ENCODE measurements around the gene SLC44A5.
"Not testable (repeated sequence)": the region's sequence is repeated elsewhere in the genome, so short reads cannot be mapped to it uniquely, and the experiment has no call there.

Gene SLC44A5

GRCh38 chr1:75611014-75611413 lies at the start of gene SLC44A5:
TSS of gene SLC44A5 (minus strand) at chr1:75611114. CDS start at chr1:75541447, 69,667 bp downstream.
- DNase-seq, result no peak

DNA sequence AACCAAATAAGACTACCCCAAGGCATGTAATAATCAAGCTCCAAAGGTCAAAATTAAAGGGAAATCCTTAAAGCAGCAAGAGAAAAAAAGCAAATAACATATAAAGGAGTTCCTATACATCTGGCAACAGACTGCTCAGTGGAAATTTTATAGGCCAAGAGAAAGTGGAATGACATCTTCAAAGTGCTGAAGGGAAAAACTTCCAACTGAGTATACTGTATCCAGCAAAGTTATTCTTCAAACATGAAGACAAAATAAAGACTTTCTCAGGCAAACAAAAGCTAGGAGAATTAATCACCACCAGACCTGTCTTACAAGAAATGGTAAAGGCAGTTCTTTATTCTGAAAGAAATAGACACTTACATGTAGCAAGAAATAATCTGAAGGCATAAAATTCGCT lies 45.0 kb upstream of the SLC44A5 start:
- no peak for DNase-seq

DNA sequence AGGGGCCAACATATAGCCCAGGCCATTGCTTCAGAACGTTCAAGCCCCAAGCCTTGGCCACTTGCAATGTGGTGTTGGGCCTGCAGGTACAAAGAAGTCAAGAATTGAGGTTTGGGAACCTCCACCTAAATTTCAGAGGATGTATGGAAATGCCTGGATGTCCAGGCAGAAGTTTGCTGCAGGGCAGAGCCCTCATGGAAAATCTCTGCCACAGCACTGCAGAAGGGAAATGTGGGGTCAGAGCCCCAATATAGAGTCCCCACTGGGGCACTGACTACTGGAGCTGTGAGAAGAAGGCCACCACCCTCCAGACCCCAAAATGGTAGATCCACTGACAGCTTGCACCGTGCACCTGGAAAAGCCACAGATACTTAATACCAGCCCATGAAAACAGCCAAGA lies 36.3 kb upstream of the SLC44A5 start:
- not testable (repeated sequence) for DNase-seq

- DNase-seq, result not testable (repeated sequence)
Measured at GRCh38 chr1:75645153-75645552, 34.2 kb upstream of the SLC44A5 start.

GRCh38 chr1:75643460-75643859 lies 32.5 kb upstream of the SLC44A5 start:
- DNase-seq, result no peak

DNA sequence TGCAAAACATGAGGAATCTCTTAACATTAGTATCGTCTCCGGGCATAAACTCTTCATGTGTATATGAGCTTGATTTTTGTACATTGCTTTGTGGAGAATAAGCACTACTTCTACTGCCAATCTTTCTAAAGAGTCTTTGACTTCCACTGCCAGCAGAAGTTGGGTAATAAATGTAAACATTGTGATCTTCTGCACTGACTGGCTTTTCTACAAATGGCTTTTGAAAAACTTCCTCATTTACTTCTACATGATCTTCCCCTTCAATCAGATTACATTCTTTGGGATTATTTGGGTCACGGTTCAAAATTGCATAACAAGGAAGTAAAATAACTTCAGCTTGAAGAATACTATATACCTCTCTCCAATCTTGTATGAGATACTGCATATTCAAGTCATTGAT lies 30.4 kb upstream of the SLC44A5 start:
- DNase-seq, result no peak

GRCh38 chr1:75640137-75640536 lies 29.2 kb upstream of the SLC44A5 start:
- no peak for DNase-seq

DNA sequence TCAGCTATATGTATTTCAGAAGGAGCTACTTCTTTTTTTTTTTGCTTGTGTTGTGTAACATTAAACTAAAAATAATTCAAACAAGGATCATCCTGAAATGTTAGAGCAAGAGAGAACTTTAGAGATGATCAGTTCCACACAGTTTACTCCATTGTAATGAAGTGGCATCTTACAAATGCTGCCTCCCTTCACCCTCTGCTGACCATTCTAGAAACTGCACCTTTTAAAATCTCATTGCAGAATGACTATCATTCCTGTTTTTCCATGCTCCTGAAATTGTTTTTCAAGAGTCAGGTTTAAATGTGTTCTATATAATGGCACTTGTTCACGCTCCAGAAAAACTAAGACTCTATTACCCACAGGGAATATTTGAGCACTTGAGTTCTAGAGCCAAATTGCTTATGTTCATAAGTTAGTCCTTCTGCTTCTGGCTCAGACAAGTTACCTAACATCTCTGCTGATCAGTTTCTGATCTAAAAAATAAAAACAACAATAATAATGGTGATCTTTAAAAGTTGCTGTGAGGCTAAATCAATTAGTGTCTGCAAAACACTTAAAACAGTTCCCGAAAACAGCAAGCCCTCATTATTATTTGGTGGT lies 21.5 kb upstream of the SLC44A5 start:
- DNase-seq, result no peak

DNA sequence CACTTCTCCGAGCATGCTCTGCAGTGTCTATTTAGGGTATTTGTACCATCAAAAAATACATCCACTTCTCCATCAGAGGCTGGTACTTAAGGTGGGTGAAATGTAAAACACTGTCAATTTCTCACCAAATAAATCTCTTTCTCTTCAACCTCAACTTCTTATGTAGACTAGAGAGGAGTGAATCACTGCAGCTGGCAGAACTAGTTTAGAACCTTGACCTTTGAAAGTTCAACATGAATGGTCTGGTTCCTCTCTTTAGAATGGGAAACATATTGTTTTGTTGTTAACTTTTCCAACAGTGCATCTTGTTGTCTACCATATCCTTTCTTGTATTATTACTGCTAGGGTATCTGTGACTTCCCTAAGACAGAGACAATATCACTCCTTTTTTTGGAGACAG lies 20.1 kb upstream of the SLC44A5 start:
- DNase-seq, result no peak

DNA sequence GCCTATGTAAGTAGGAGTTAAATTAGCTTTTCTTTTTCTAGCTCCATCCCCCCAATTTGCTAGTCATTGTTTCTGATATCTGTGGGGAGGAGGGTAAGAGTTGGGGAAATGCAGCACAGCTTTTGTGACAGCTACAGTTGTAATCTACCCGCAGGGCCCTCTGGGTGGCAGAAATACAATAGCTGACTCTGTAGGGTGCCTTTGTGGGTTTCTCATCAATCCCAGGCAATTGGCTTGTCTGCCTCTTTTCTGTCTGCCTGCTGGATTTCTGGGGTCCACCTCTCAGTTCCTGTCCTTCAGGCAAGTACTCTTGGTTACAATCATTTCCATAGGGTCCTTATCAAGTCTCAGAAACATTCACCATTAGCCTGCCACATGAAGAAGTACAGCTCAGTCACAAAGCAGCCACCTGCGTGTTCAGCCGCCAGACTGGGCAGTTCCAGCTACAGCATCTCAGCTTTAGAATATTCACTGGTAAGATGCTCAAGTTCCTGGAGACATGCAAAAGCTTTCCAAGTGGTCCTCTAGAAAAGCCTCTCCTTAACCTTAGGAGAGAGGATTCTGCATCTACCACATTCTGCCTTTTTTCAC lies 19.2 kb upstream of the SLC44A5 start:
- no peak for DNase-seq

- DNase-seq, result no peak
Measured at GRCh38 chr1:75625795-75626194, 14.9 kb upstream of the SLC44A5 start.

DNA sequence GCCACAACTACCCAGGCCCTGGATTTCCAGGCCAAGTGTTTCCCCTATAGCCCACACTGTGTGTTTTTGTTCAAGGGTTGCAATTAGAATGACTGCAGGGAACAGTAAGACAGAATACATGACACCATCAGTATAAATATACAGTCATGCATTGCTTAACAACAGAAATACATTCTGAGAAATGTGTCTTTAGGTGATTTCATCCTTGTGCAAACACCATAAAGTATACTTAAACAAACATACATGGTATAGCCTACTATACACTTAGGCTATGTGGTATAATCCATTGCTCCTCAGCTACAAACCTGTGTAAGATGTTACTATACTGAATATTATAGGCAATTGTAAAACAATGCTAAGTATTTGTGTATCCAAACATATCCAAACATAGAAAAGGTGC lies 7.5 kb upstream of the SLC44A5 start:
- no peak for DNase-seq

- DNase-seq, result no peak
Measured at GRCh38 chr1:75616436-75617433, 5.8 kb upstream of the SLC44A5 start.

- DNase-seq, result no peak
Measured at GRCh38 chr1:75615613-75616435, 4.9 kb upstream of the SLC44A5 start.

DNA sequence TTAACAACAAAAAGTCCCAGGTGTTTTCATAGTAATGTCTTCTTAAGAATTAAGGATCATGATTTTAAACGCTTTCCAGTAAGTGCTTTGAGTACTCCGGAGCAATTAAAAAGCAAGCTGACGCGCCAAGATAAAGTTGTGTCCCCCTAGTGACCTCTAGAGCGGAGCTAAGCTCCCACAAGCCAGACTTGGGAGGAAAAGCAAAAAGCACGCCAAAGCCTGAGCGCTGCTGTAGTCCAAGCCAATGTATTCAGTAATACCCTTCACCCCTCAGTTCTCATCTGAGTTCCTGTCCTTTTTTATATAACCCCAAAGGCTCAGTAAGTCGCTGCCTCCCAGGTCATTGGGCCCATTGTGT lies 3.5 kb upstream of the SLC44A5 start:
- DNase-seq, result no peak

GRCh38 chr1:75613916-75614315 lies 3.0 kb upstream of the SLC44A5 start:
- DNase-seq, result no peak

- no peak for DNase-seq
Measured at GRCh38 chr1:75612976-75613375, 2.1 kb upstream of the SLC44A5 start.

DNA sequence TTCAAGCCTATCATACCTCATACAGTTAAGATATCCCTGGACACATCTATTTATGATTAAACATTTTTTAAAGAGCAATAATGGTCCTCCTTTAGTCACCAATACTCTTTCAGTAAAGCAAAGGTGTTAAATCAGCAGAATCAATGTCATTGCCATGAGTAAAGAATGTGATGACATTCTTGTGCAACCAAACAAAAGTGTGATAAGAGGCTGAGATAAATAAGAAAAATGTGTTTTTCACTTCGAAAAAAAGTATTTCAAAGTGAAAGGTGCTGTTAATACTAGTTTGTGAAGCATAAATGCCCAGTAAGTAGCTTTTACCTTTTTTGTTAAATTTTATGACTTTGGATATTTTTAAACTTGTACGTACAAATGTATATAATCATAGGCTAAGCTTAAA lies 8.4 kb downstream of the SLC44A5 start:
- DNase-seq, result no peak

- DNase-seq, result no peak
Measured at GRCh38 chr1:75600781-75601180, 10.1 kb downstream of the SLC44A5 start.

DNA sequence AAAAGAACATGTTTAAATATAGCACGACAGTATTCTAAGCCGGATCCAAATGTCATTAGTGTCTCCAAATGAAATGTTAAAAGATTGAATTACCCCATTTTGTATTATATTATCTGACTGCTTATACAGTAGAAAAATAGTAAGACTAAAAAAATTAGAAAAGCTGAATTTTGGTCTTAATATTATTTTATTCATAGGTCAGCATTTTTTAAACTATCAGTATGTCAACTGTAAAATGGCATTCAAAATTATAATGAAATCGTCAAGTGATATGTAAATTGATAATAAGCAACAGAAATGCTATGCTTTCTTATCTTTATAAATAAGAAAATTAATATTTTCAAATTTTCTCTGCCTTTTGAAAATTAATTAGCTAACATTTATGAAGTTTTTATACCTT lies 16.6 kb downstream of the SLC44A5 start:
- no peak for DNase-seq

DNA sequence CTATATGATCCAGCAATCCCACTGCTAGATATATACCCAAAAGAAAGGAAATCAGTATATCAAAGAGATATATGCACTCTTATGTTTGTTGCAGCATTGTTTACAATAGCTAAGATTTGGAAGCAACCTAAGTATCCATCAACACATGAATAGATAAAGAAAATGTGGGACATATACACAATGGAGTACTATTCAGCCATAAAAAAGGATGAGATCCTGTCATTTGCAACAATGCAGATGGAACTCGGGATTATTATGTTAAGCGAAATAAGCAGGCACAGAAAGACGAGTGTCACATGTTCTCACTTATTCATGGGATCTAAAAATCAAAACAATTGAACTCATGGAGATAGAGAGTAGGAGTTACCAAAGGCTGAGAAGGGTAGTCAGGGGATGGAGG lies 17.5 kb downstream of the SLC44A5 start:
- not testable (repeated sequence) for DNase-seq

- no peak for DNase-seq
Measured at GRCh38 chr1:75589637-75590036, 21.3 kb downstream of the SLC44A5 start.

All from NCI-H187 (cell line).